HepG2 (cell line): ENCODE results near the gene ZNF749. TPM values are rescaled to one million over a fixed set of nuclear protein-coding genes. Genes with fewer than 3 reads are reported as not detected.

Source experiments
- BRD4 ChIP-seq: sonication (generic); formaldehyde crosslinking; IDR thresholded peaks from 2 replicates; pipeline ENCODE4 v1.4.0; 2020; ENCODE audit warnings: missing genetic modification reagents
- KDM5A ChIP-seq: fragments of 200-600 bp; sonication (generic); IDR thresholded peaks from 2 replicates; pipeline ENCODE4 v1.7.0; 2018; ENCODE audit warnings: antibody characterized with exemption, mild to moderate bottlenecking, low read length, borderline replicate concordance
- MAFF ChIP-seq: IDR thresholded peaks from 2 replicates; pipeline ENCODE4 v1.6.1; 2011; ENCODE audit warnings: low read depth, low read length, improper control_type of control experiment
- MYPOP ChIP-seq: sonication (generic); formaldehyde crosslinking; IDR thresholded peaks from 2 replicates; pipeline ENCODE4 v1.8.1; 2023; ENCODE audit warnings: mild to moderate bottlenecking, moderate library complexity, missing genetic modification reagents
- PRDM15 ChIP-seq: sonication (generic); formaldehyde crosslinking; IDR thresholded peaks from 2 replicates; pipeline ENCODE4 v1.4.0; 2020; ENCODE audit warnings: missing genetic modification reagents
- RBFOX2 ChIP-seq: fragments of 200-400 bp; formaldehyde crosslinking; IDR thresholded peaks from 2 replicates; pipeline ENCODE4 v1.6.1; 2017; ENCODE audit warnings: low read depth, mild to moderate bottlenecking, low read length
- SIN3A ChIP-seq: IDR thresholded peaks from 2 replicates; pipeline ENCODE4 v1.6.1; 2011; ENCODE audit warnings: low read depth, mild to moderate bottlenecking, control low read depth, low read length, borderline replicate concordance
- SRF ChIP-seq: IDR thresholded peaks from 2 replicates; pipeline ENCODE4 v1.6.1; 2011; ENCODE audit warnings: mild to moderate bottlenecking, low read depth, low read length, moderate library complexity
- ZBTB4 ChIP-seq: sonication (generic); formaldehyde crosslinking; IDR thresholded peaks from 2 replicates; pipeline ENCODE4 v1.4.0; 2020; ENCODE audit warnings: missing genetic modification reagents, mild to moderate bottlenecking, borderline replicate concordance
- ZNF558 ChIP-seq: sonication (generic); formaldehyde crosslinking; IDR thresholded peaks from 2 replicates; pipeline ENCODE4 v1.9.0; 2022; ENCODE audit warnings: mild to moderate bottlenecking, missing genetic modification reagents, borderline replicate concordance
- ZNF883 ChIP-seq: sonication (generic); formaldehyde crosslinking; IDR thresholded peaks from 2 replicates; pipeline ENCODE4 v1.5.1; 2020; ENCODE audit warnings: mild to moderate bottlenecking, missing genetic modification reagents; ENCODE audit errors: not compliant biosample characterization
- ZSCAN12 ChIP-seq: sonication (generic); formaldehyde crosslinking; IDR thresholded peaks from 2 replicates; pipeline ENCODE4 v1.9.0; 2021; ENCODE audit warnings: mild to moderate bottlenecking, missing genetic modification reagents
- polyA plus RNA-seq, 8 experiments: library from polyadenylated mRNA; depleted of rRNA in 3 of 8; stranded (reverse) in 7 of 8; unstranded in 1 of 8; fragments of >200 nt; fragmentation: Illumina TruSeq in 4 of 8; extraction: Trizol in 4 of 8; gene quantifications; 2 replicates each; pipeline versions ENCODE4 v1.2.1 to v1.2.3, GENCODE V29; 2011 to 2016; ENCODE audit warnings: low read depth in 4 of 8, missing spikeins in 1 of 8, mixed read lengths in 1 of 8; ENCODE audit not compliant: insufficient read depth in 1 of 8
- total RNA-seq, 5 experiments: library from RNA; depleted of rRNA; stranded (reverse); fragments of >200 nt; fragmentation: Illumina TruSeq; extraction: Trizol; gene quantifications; 2 replicates each; pipeline ENCODE4 v1.2.3, GENCODE V29; 2016; ENCODE audit warnings: low read depth in 1 of 5

Gene ZNF749
- total and polyA plus RNA-seq, 2 of the 13 experiments (the other 11 are each of a cell fraction or from before 2014, with no cell fraction given): 18.9 to 21.0 TPM

GRCh38 chr19:57410877-57411671, 24.1 kb upstream of the ZNF749 start, which contains the start of gene ZNF17 (continued):
- no peak for TF ChIP-seq PRDM15 (CRISPR knock-in tag)
- no peak for TF ChIP-seq ZNF883
- no peak for TF ChIP-seq ZNF558 (CRISPR knock-in tag)
- TF ChIP-seq SRF: no peak
- TF ChIP-seq BRD4: no peak
- TF ChIP-seq KDM5A: peak; percentile 96
- no peak for TF ChIP-seq MAFF
- TF ChIP-seq ZSCAN12: 0 out of 2 replicates have a peak, but pooled peaks have one; percentile 16
- TF ChIP-seq RBFOX2: peak; percentile 46; the same call in 1 of the 2 replicates
- peak; percentile 80; the same call in 1 of the 2 replicates for TF ChIP-seq ZBTB4 (CRISPR knock-in tag)
- peak; percentile 78; the same call in 1 of the 2 replicates for TF ChIP-seq SIN3A
- 0 out of 2 replicates have a peak, but pooled peaks have one; percentile 51 for TF ChIP-seq MYPOP
